K562 (cell line): Measurements from ENCODE around the gene TMEM200B. TPM values are rescaled to one million over a fixed set of nuclear protein-coding genes. Genes with fewer than 3 reads are reported as not detected.

Source experiments
- ATAC-seq: fragments of 200-7000 bp; cut with Tn5 transposase; 3 replicates; pipeline ENCODE4 v1.9.1; 2020; ENCODE audit warnings: moderate library complexity
- Bru-seq: library from RNA; stranded (reverse); fragments of 400-500 nt; gene quantifications from one replicate; lab custom pipeline; 2021; lab: Mats Ljungman, UMichigan
- BruChase-seq, 2 experiments: library from RNA; stranded (reverse); fragments of 400-500 nt; gene quantifications; one replicate each; lab custom pipeline; 2021; lab: Mats Ljungman, UMichigan
- BruUV-seq: library from RNA; stranded (reverse); fragments of 400-500 nt; replicated peaks from 2 replicates; lab custom pipeline; 2021; lab: Mats Ljungman, UMichigan
- CTCF ChIA-PET: fragments of 300-600 bp; formaldehyde crosslinking; extraction: SDS; loops from one replicate; lab custom pipeline; 2021; ENCODE audit warnings: low intra/inter-chr PET ratio; lab: Yijun Ruan, JAX
- POLR2A ChIA-PET: fragments of 300-600, 350-650 bp; sonication (Branson Sonifier 250); formaldehyde crosslinking; extraction: SDS; loops from one replicate; lab custom pipeline; 2021; ENCODE audit warnings: antibody characterized with exemption, inconsistent platforms; lab: Yijun Ruan, JAX
- DNase-seq, 4 experiments: peaks; one replicate each; pipeline versions ENCODE4 v3.0.0 to v3.0.0-alpha.2; 2011 to 2018; ENCODE audit warnings: low spot score in 3 of 4, mixed read lengths in 3 of 4; ENCODE audit errors: extremely low read depth in 1 of 4
- FAIRE-seq: peaks from 2 replicates; lab custom pipeline; 2011; peaks lifted over from hg19 to GRCh38; lab: Jason Lieb, UNC
- H2AFZ ChIP-seq: 2 replicates; pipeline ENCODE4 v1.6.0; 2011; ENCODE audit warnings: low read depth, low read length, control low read depth, inconsistent platforms
- H3K27ac ChIP-seq: fragments of 200-600 bp; 3 replicates; pipeline ENCODE4 v1.8.0; 2011; ENCODE audit warnings: low read depth, mild to moderate bottlenecking, control low read depth, inconsistent platforms, low read length, moderate library complexity, mixed read lengths; ENCODE audit errors: extremely low read depth
- H3K27me3 ChIP-seq, 2 experiments: fragments of 300-600 bp in 1 of 2; 2 replicates in 1 of 2; 3 replicates in 1 of 2; pipeline versions ENCODE4 v1.6.0 to v1.8.0; 2011; ENCODE audit warnings: inconsistent platforms in 2 of 2, low read length in 2 of 2, mild to moderate bottlenecking in 1 of 2, mixed read lengths in 1 of 2, moderate library complexity in 1 of 2; ENCODE audit not compliant: control insufficient read depth in 2 of 2, insufficient read depth in 2 of 2
- H3K36me3 ChIP-seq: fragments of 300-600 bp; 3 replicates; pipeline ENCODE4 v1.8.0; 2011; ENCODE audit warnings: mild to moderate bottlenecking, low read length, inconsistent platforms; ENCODE audit not compliant: control insufficient read depth, insufficient read depth
- H3K4me1 ChIP-seq, 2 experiments: fragments of 200-600 bp in 1 of 2; replicated peaks in 1 of 2; 2 replicates in 1 of 2; 3 replicates in 1 of 2; pipeline versions ENCODE4 v1.5.1 to v1.8.0; 2011; ENCODE audit warnings: inconsistent platforms in 2 of 2, low read length in 2 of 2, mild to moderate bottlenecking in 1 of 2, mixed read lengths in 1 of 2, moderate library complexity in 1 of 2; ENCODE audit not compliant: control insufficient read depth in 2 of 2, insufficient read depth in 2 of 2
- H3K4me2 ChIP-seq: 2 replicates; pipeline ENCODE4 v1.6.1; 2011; ENCODE audit warnings: low read length, control low read depth, inconsistent platforms, mixed read lengths; ENCODE audit not compliant: insufficient read depth
- H3K4me3 ChIP-seq: fragments of 200-600 bp; sonication (generic), shearing (Covaris generic); 2 replicates; pipeline ENCODE4 v1.5.1; 2016; ENCODE audit warnings: control low read depth, inconsistent platforms
- H3K79me2 ChIP-seq: fragments of 200-600 bp; 3 replicates; pipeline ENCODE4 v1.8.0; 2011; ENCODE audit warnings: low read length, inconsistent platforms; ENCODE audit not compliant: control insufficient read depth, insufficient read depth
- H3K9ac ChIP-seq, 2 experiments: 2 replicates each; pipeline versions ENCODE4 v1.6.0 to v1.6.1; 2011; ENCODE audit warnings: low read depth in 2 of 2, low read length in 2 of 2, control low read depth in 1 of 2, inconsistent platforms in 1 of 2, mild to moderate bottlenecking in 1 of 2, mixed read lengths in 1 of 2; ENCODE audit not compliant: insufficient read depth in 1 of 2
- H3K9me1 ChIP-seq: one replicate; pipeline ENCODE4 v1.6.0; 2011; ENCODE audit warnings: inconsistent platforms, mild to moderate bottlenecking, low read length, moderate library complexity; ENCODE audit not compliant: control insufficient read depth, insufficient read depth
- H3K9me3 ChIP-seq: replicated peaks from 2 replicates; pipeline ENCODE4 v1.5.1; 2011; ENCODE audit warnings: low read depth, low read length, inconsistent platforms; ENCODE audit not compliant: control insufficient read depth, insufficient read depth
- H4K20me1 ChIP-seq: replicated peaks from 2 replicates; pipeline ENCODE4 v1.6.1; 2011; ENCODE audit warnings: low read length, inconsistent platforms, mixed read lengths; ENCODE audit not compliant: control insufficient read depth, insufficient read depth
- HDGF ChIP-seq: fragments of 450-650 bp; IDR thresholded peaks from 2 replicates; pipeline ENCODE4 v1.6.1; 2016
- NCOA1 ChIP-seq: fragments of 450-650 bp; IDR thresholded peaks from 2 replicates; pipeline ENCODE4 v1.6.1; 2016; ENCODE audit warnings: low read depth
- NEUROD1 ChIP-seq: fragments of 150-350 bp; IDR thresholded peaks from 2 replicates; pipeline ENCODE4 v1.6.1; 2014; ENCODE audit warnings: borderline replicate concordance, low read length, low read depth; ENCODE audit not compliant: partially characterized antibody
- RBM22 ChIP-seq: fragments of 200-400 bp; formaldehyde crosslinking; IDR thresholded peaks from 2 replicates; pipeline ENCODE4 v1.6.1; 2018; ENCODE audit warnings: low read length, low read depth; ENCODE audit not compliant: poor library complexity, severe bottlenecking
- SMARCA5 ChIP-seq: fragments of 450-650 bp; IDR thresholded peaks from 2 replicates; pipeline ENCODE4 v1.6.1; 2016
- ZBTB33 ChIP-seq: sonication (generic); formaldehyde crosslinking; IDR thresholded peaks from 2 replicates; pipeline ENCODE4 v1.8.1; 2023; ENCODE audit warnings: mild to moderate bottlenecking, missing genetic modification reagents
- ZFP36 ChIP-seq: fragments of 150-350 bp; IDR thresholded peaks from 2 replicates; pipeline ENCODE4 v1.6.1; 2018; ENCODE audit warnings: low read length, low read depth; ENCODE audit not compliant: partially characterized antibody
- ZNF77 ChIP-seq: fragments of 250-450 bp; sonication (Bioruptor Pico); IDR thresholded peaks from 2 replicates; pipeline ENCODE4 v1.5.0; 2020
- WGBS: fragments of 100-300 bp; shearing (Covaris generic); methylation state at CpG from one replicate; pipeline ENCODE4 v1.1.6; 2016; ENCODE audit warnings: low coverage, mixed read lengths; ENCODE audit not compliant: insufficient coverage; ENCODE audit errors: missing lambda C conversion rate; 5-methylcytosine and 5-hydroxymethylcytosine counted together
- in situ Hi-C: fragments of 300-500 bp; cut with MboI; formaldehyde crosslinking; loops from 4 replicates; pipeline ENCODE4 v1.15.0; 2018; ENCODE audit warnings: inconsistent platforms, mixed read lengths
- intact Hi-C: fragments of 100-400 bp; cut with micrococcal nuclease; formaldehyde crosslinking; loops from 2 replicates; pipeline ENCODE4 v1.14.2; 2022
- long read RNA-seq, 3 experiments: library from polyadenylated mRNA in 2 of 3; library from RNA in 1 of 3; unstranded in 2 of 3; stranded (forward) in 1 of 3; transcript quantifications; one replicate each; pipeline ENCODE4 v2.0.0, GENCODE V29; 2019 to 2022
- polyA minus RNA-seq, 3 experiments: library from RNA; depleted of rRNA, polyadenylated mRNA; stranded (reverse); fragments of >200 nt; gene quantifications; 2 replicates each; pipeline ENCODE4 v1.2.3, GENCODE V29; 2011
- polyA plus RNA-seq, 8 experiments: library from polyadenylated mRNA; depleted of rRNA in 4 of 8; stranded (reverse) in 5 of 8; unstranded in 3 of 8; fragments of >200 nt; fragmentation: Nextera tagmentation in 2 of 8; fragmentation: Illumina TruSeq in 1 of 8; extraction: Ambion mirVana in 2 of 8; extraction: Trizol in 1 of 8; gene quantifications; 2 replicates each; pipeline versions ENCODE4 v1.2.1 to v1.2.3, GENCODE V29; 2011 to 2014; ENCODE audit warnings: inconsistent platforms in 1 of 8, missing spikeins in 1 of 8
- total RNA-seq, 7 experiments: library from RNA; depleted of rRNA in 6 of 7; stranded (reverse); fragments of >200 nt in 6 of 7; fragmentation: Illumina TruSeq in 2 of 7; extraction: Trizol in 2 of 7; gene quantifications; 2 replicates each; pipeline versions ENCODE4 v1.2.1 to v1.2.3, GENCODE V29; 2011 to 2021; ENCODE audit warnings: low replicate concordance in 1 of 7
- TF ChIP-seq, protein P1 (sequence below): fragments of 250-450 bp; sonication (Bioruptor Pico); IDR thresholded peaks from 2 replicates; pipeline ENCODE4 v1.8.0; 2021; ENCODE audit warnings: moderate library complexity, mild to moderate bottlenecking, inconsistent platforms

Gene TMEM200B
- total RNA-seq (2011; cell fraction: chromatin; rRNA removed; ENCODE audit: low replicate concordance): 0.58 and 0.62 TPM in 2 replicates
- total RNA-seq (2011; cell fraction: nucleolus; rRNA removed): 0.26 and 0.33 TPM in 2 replicates
- 0.59 and 0.61 TPM in 2 replicates for total RNA-seq (2011; cell fraction: nucleoplasm; rRNA removed)
- total RNA-seq (2014; rRNA removed) (not detected in 2 replicates), total RNA-seq (2014; rRNA removed; fragmentation: Illumina TruSeq; extraction: Trizol) (0.04 TPM in 1 of 2 replicates, not detected in the other), total RNA-seq (2015; rRNA removed; fragmentation: Illumina TruSeq; extraction: Trizol) (0.11 TPM in 1 of 2 replicates, not detected in the other), total RNA-seq (2021) (0.11 and 0.13 TPM in 2 replicates), polyA plus RNA-seq (2011; rRNA removed) (0.07 and 0.08 TPM in 2 replicates), polyA plus RNA-seq (2014; fragmentation: Illumina TruSeq; extraction: Trizol) (0.06 and 0.10 TPM in 2 replicates), polyA plus RNA-seq (2014; fragmentation: Nextera tagmentation; extraction: Ambion mirVana) (under 1 TPM; 0.30 to 0.35 TPM), polyA plus RNA-seq (2014; rRNA removed) (0.09 and 0.13 TPM in 2 replicates), polyA minus RNA-seq (2011; rRNA and poly(A)+ RNA removed) (0.18 and 0.24 TPM in 2 replicates), Bru-seq, nascent RNA (percentile 28 among the genes with signal in this experiment), BruChase-seq, experiment 1, labeled RNA remaining after a 2-hour chase (percentile 31 among the genes with signal in this experiment), BruChase-seq, experiment 2, labeled RNA remaining after a 6-hour chase (percentile 32 among the genes with signal in this experiment)
- 0.04 and 0.09 TPM in 2 replicates for polyA plus RNA-seq (2011; cell fraction: cytosol; rRNA removed)
- 0.47 and 0.80 TPM in 2 replicates for polyA plus RNA-seq (2011; cell fraction: nucleus; rRNA removed)
- polyA plus RNA-seq (2012): 0.10 and 0.13 TPM in 2 replicates
- polyA minus RNA-seq (2011; cell fraction: cytosol; rRNA and poly(A)+ RNA removed): not detected in 2 replicates
- polyA minus RNA-seq (2011; cell fraction: nucleus; rRNA and poly(A)+ RNA removed): 0.11 and 0.13 TPM in 2 replicates
- long read RNA-seq, experiment 1, partial matches to known transcripts: 1 of 3 reads
- long read RNA-seq, experiment 1, other reads (novel, unspliced or antisense): 2 of 3 reads
- long read RNA-seq, experiment 2: 0 reads
- long read RNA-seq, experiment 3: 0 reads

DNA sequence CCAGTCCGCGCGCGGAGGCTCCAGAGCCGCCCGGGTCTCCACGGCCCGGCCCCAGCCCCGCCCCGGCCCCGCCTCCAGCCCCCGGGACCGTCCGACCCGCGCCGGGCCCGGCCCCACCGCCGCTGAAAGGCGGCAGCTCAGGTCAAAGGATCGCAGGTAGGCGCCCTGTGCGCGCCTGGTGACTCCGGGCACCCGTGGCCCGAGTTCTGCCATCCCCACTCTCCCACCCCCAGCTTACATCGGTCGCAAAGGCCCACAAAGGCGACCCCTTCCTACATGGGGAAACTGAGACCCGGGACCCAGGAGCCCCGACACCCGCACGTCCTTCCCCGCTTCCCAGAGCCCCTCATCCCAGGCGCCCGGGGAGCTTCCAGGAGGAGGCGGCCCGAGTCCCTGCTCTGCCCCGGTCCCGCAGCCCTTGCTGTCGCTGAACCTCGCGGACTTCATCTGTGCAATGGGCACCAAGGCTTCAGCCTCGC, at the start of gene TMEM200B:
TMEM200B (minus strand) TSS at position 17 of the 479 bp plus-strand sequence. CDS start 2,075 bp downstream, outside the sequence.
- CTCF ChIA-PET: no interaction called here
- Histone ChIP-seq H3K27ac (peak within 1 kb of the TSS; percentile 60; the same call in 1 of the 3 replicates), H3K9me3 (no peaks in the 10 kb centered on the region), H3K27me3 (no peaks in the 10 kb centered on the region), H4K20me1 (no peaks in the 10 kb centered on the region), H3K36me3 (peaks cover 10% of the 10 kb centered on the region; the same call in 2 of the 3 replicates), H3K4me2 (peak within 1 kb of the TSS; percentile 71), H3K4me3 (peak within 1 kb of the TSS; percentile 67), H3K9ac (peak within 1 kb of the TSS; percentile 52 to 88; a peak in 3 of 4 replicates), H3K79me2 (no peaks in the 10 kb centered on the region), H2AFZ (peak within 1 kb of the TSS; percentile 96), H3K4me1 (peaks cover 6 to 41% of the 10 kb centered on the region in 2 experiments; a peak in 4 of 5 replicates), H3K9me1 (no peaks in the 10 kb centered on the region)
- in situ Hi-C loops (no loop called here), intact Hi-C loops (no loop called here)
- DNase-seq (no peak), ATAC-seq (no peak), FAIRE-seq (no peak)
- POLR2A ChIA-PET: interaction anchor here (0.8 to 1.9 kb wide), 7 partner anchors 10 to 119 kb away, joined by 3 to 6 read pairs (median 4); partner anchors contain the start of gene SRSF4
- 78% methylated on average over 20 of the region's 46 CpGs for WGBS
- no TSS peak for BruUV-seq
- peak; percentile 65 for TF ChIP-seq RBM22
- TF ChIP-seq HDGF: 0 out of 2 replicates have a peak, but pooled peaks have one; percentile 53
- TF ChIP-seq, protein P1, sequence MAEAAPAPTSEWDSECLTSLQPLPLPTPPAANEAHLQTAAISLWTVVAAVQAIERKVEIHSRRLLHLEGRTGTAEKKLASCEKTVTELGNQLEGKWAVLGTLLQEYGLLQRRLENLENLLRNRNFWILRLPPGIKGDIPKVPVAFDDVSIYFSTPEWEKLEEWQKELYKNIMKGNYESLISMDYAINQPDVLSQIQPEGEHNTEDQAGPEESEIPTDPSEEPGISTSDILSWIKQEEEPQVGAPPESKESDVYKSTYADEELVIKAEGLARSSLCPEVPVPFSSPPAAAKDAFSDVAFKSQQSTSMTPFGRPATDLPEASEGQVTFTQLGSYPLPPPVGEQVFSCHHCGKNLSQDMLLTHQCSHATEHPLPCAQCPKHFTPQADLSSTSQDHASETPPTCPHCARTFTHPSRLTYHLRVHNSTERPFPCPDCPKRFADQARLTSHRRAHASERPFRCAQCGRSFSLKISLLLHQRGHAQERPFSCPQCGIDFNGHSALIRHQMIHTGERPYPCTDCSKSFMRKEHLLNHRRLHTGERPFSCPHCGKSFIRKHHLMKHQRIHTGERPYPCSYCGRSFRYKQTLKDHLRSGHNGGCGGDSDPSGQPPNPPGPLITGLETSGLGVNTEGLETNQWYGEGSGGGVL: no peak
- peak; percentile 69 for TF ChIP-seq ZFP36
- peak; percentile 85 for TF ChIP-seq ZBTB33
- peak; percentile 44; the same call in 1 of the 2 replicates for TF ChIP-seq SMARCA5
- 0 out of 2 replicates have a peak, but pooled peaks have one; percentile 39 for TF ChIP-seq ZNF77
- no peak for TF ChIP-seq NCOA1
- TF ChIP-seq NEUROD1: no peak
